ENCODE data around the gene DPCD.
"Not testable (repeated sequence)": the region's sequence is repeated elsewhere in the genome, so short reads cannot be mapped to it uniquely, and the experiment has no call there.

The DPCD gene

GRCh38 chr10:101577121-101577871 is 10.8 kb upstream of the DPCD start:
- Histone ChIP-seq H3K4me3 (ENCODE audit: low read length) (no peak overlapping the region), H3K4me1 (ENCODE audit: control insufficient read depth, low read depth, low read length) (peaks cover 5% of the 10 kb centered on the region), H3K27ac (ENCODE audit: low read length) (no peak overlapping the region), H3K27me3 (ENCODE audit: control insufficient read depth, insufficient read depth, low read length) (peaks cover 10% of the 10 kb centered on the region), H3K9me3 (ENCODE audit: control insufficient read depth, low read depth, low read length) (no peaks in the 10 kb centered on the region), H3K9ac (ENCODE audit: low read length) (no peak overlapping the region), H3K36me3 (ENCODE audit: control insufficient read depth, low read depth, low read length) (peaks cover 5% of the 10 kb centered on the region)

- Histone ChIP-seq H3K27me3 (ENCODE audit: control insufficient read depth, insufficient read depth, low read length) (peaks cover under 1% of the 10 kb centered on the region), H3K4me1 (ENCODE audit: control insufficient read depth, low read depth, low read length) (peaks cover 5% of the 10 kb centered on the region), H3K27ac (ENCODE audit: low read length) (no peak overlapping the region), H3K9ac (ENCODE audit: low read length) (no peak overlapping the region), H3K9me3 (ENCODE audit: control insufficient read depth, low read depth, low read length) (no peaks in the 10 kb centered on the region), H3K4me3 (ENCODE audit: low read length) (no peak overlapping the region), H3K36me3 (ENCODE audit: control insufficient read depth, low read depth, low read length) (peaks cover 9% of the 10 kb centered on the region)
Observed at GRCh38 chr10:101578192-101578591, 9.9 kb upstream of the DPCD start.

GRCh38 chr10:101578803-101579515 is 9.2 kb upstream of the DPCD start:
- Histone ChIP-seq H3K27ac (ENCODE audit: low read length) (no peak overlapping the region), H3K27me3 (ENCODE audit: control insufficient read depth, insufficient read depth, low read length) (no peaks in the 10 kb centered on the region), H3K9ac (ENCODE audit: low read length) (no peak overlapping the region), H3K4me3 (ENCODE audit: low read length) (no peak overlapping the region), H3K36me3 (ENCODE audit: control insufficient read depth, low read depth, low read length) (peaks cover 9% of the 10 kb centered on the region), H3K9me3 (ENCODE audit: control insufficient read depth, low read depth, low read length) (no peaks in the 10 kb centered on the region), H3K4me1 (ENCODE audit: control insufficient read depth, low read depth, low read length) (peaks cover 5% of the 10 kb centered on the region)

GRCh38 chr10:101579516-101579870 is 8.6 kb upstream of the DPCD start:
- Histone ChIP-seq H3K36me3 (ENCODE audit: control insufficient read depth, low read depth, low read length) (peaks cover 9% of the 10 kb centered on the region), H3K4me3 (ENCODE audit: low read length) (no peak overlapping the region), H3K9ac (ENCODE audit: low read length) (no peak overlapping the region), H3K27me3 (ENCODE audit: control insufficient read depth, insufficient read depth, low read length) (no peaks in the 10 kb centered on the region), H3K9me3 (ENCODE audit: control insufficient read depth, low read depth, low read length) (no peaks in the 10 kb centered on the region), H3K27ac (ENCODE audit: low read length) (no peak overlapping the region), H3K4me1 (ENCODE audit: control insufficient read depth, low read depth, low read length) (peaks cover 5% of the 10 kb centered on the region)

- no peak overlapping the region for H3K27ac ChIP-seq (ENCODE audit: low read length)
- peaks cover 9% of the 10 kb centered on the region for H3K36me3 ChIP-seq (ENCODE audit: control insufficient read depth, low read depth, low read length)
- no peak overlapping the region for H3K4me3 ChIP-seq (ENCODE audit: low read length)
- H3K27me3 ChIP-seq (ENCODE audit: control insufficient read depth, insufficient read depth, low read length), result no peaks in the 10 kb centered on the region
- H3K4me1 ChIP-seq (ENCODE audit: control insufficient read depth, low read depth, low read length), result peaks cover 5% of the 10 kb centered on the region
- H3K9me3 ChIP-seq (ENCODE audit: control insufficient read depth, low read depth, low read length), result no peaks in the 10 kb centered on the region
- no peak overlapping the region for H3K9ac ChIP-seq (ENCODE audit: low read length)
Observed at GRCh38 chr10:101580486-101581399, 7.4 kb upstream of the DPCD start.

GRCh38 chr10:101585841-101586240 is 2.3 kb upstream of the DPCD start:
- H3K4me1 ChIP-seq (ENCODE audit: control insufficient read depth, low read depth, low read length), result peaks cover 6% of the 10 kb centered on the region
- H3K9me3 ChIP-seq (ENCODE audit: control insufficient read depth, low read depth, low read length), result no peaks in the 10 kb centered on the region
- H3K27me3 ChIP-seq (ENCODE audit: control insufficient read depth, insufficient read depth, low read length), result no peaks in the 10 kb centered on the region
- peaks cover 5% of the 10 kb centered on the region for H3K36me3 ChIP-seq (ENCODE audit: control insufficient read depth, low read depth, low read length)
- no peak overlapping the region for H3K9ac ChIP-seq (ENCODE audit: low read length)
- H3K4me3 ChIP-seq (ENCODE audit: low read length), result no peak overlapping the region
- H3K27ac ChIP-seq (ENCODE audit: low read length), result no peak overlapping the region

GRCh38 chr10:101588879-101589278 is 758 bp downstream of the DPCD start:
- Histone ChIP-seq H3K4me3 (ENCODE audit: low read length) (peak overlapping the region; percentile 93), H3K9ac (ENCODE audit: low read length) (no peak overlapping the region), H3K27me3 (ENCODE audit: control insufficient read depth, insufficient read depth, low read length) (no peaks in the 10 kb centered on the region), H3K27ac (ENCODE audit: low read length) (no peak overlapping the region), H3K4me1 (ENCODE audit: control insufficient read depth, low read depth, low read length) (peaks cover 5% of the 10 kb centered on the region), H3K36me3 (ENCODE audit: control insufficient read depth, low read depth, low read length) (no peaks in the 10 kb centered on the region), H3K9me3 (ENCODE audit: control insufficient read depth, low read depth, low read length) (no peaks in the 10 kb centered on the region)

- not testable (repeated sequence) for H3K9me3 ChIP-seq (ENCODE audit: control insufficient read depth, low read depth, low read length); H3K4me1 ChIP-seq (ENCODE audit: control insufficient read depth, low read depth, low read length); H3K27me3 ChIP-seq (ENCODE audit: control insufficient read depth, insufficient read depth, low read length); H3K36me3 ChIP-seq (ENCODE audit: control insufficient read depth, low read depth, low read length); H3K4me3 ChIP-seq (ENCODE audit: low read length); H3K27ac ChIP-seq (ENCODE audit: low read length); H3K9ac ChIP-seq (ENCODE audit: low read length)
Observed at GRCh38 chr10:101593331-101593730, 5.2 kb downstream of the DPCD start.

GRCh38 chr10:101595591-101596433 is 7.7 kb downstream of the DPCD start:
- no peak overlapping the region for H3K9ac ChIP-seq (ENCODE audit: low read length)
- H3K4me1 ChIP-seq (ENCODE audit: control insufficient read depth, low read depth, low read length), result peaks cover 7% of the 10 kb centered on the region
- H3K36me3 ChIP-seq (ENCODE audit: control insufficient read depth, low read depth, low read length), result no peaks in the 10 kb centered on the region
- H3K9me3 ChIP-seq (ENCODE audit: control insufficient read depth, low read depth, low read length), result no peaks in the 10 kb centered on the region
- no peaks in the 10 kb centered on the region for H3K27me3 ChIP-seq (ENCODE audit: control insufficient read depth, insufficient read depth, low read length)
- H3K27ac ChIP-seq (ENCODE audit: low read length), result no peak overlapping the region
- H3K4me3 ChIP-seq (ENCODE audit: low read length), result no peak overlapping the region

GRCh38 chr10:101597091-101597900 is 9.2 kb downstream of the DPCD start:
- H3K27ac ChIP-seq (ENCODE audit: low read length), result no peak overlapping the region
- no peak overlapping the region for H3K9ac ChIP-seq (ENCODE audit: low read length)
- no peak overlapping the region for H3K4me3 ChIP-seq (ENCODE audit: low read length)
- no peaks in the 10 kb centered on the region for H3K27me3 ChIP-seq (ENCODE audit: control insufficient read depth, insufficient read depth, low read length)
- H3K4me1 ChIP-seq (ENCODE audit: control insufficient read depth, low read depth, low read length), result peaks cover 7% of the 10 kb centered on the region
- no peaks in the 10 kb centered on the region for H3K9me3 ChIP-seq (ENCODE audit: control insufficient read depth, low read depth, low read length)
- no peaks in the 10 kb centered on the region for H3K36me3 ChIP-seq (ENCODE audit: control insufficient read depth, low read depth, low read length)

Data from iPS-18a (cell line).